NCI-H2196 (cell line): Measurements from ENCODE around the gene TRAPPC2L.

Experiments
- DNase-seq: peaks from one replicate; lab custom pipeline; 2025; ENCODE audit not compliant: unreplicated experiment; lab: John Stamatoyannopoulos, UW

Gene TRAPPC2L

DNA sequence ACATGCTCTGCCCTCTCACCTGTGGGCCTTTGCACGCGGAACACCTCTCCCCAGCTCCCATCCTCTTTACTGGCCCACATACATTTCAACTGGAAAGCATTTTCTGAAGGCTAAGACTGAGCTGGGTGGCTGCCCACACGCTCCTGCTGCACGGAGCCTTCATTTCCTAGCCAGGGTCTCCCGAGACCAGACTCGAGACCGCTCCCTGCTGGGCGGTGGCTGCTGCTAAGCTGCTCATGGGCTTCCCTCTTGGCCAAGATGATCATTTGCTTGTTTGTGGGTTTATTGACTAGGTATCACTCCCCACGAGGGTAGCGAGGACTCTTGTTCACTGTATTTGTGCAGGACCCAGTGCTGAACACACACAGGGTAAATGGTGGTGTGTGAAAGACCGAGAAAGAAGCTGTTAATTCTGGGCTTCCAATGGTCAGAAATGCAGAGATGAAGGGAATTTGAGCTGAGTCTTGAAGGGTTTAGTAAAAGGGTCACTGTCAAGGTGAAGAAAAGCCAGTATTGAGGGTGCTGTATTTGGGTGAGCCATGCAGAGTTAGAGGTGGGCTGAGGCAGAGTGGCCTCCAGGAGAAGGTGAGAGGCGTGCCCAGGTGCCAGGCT is 907 bp downstream of the TRAPPC2L start:
- DNase-seq, result peak; percentile 25

DNA sequence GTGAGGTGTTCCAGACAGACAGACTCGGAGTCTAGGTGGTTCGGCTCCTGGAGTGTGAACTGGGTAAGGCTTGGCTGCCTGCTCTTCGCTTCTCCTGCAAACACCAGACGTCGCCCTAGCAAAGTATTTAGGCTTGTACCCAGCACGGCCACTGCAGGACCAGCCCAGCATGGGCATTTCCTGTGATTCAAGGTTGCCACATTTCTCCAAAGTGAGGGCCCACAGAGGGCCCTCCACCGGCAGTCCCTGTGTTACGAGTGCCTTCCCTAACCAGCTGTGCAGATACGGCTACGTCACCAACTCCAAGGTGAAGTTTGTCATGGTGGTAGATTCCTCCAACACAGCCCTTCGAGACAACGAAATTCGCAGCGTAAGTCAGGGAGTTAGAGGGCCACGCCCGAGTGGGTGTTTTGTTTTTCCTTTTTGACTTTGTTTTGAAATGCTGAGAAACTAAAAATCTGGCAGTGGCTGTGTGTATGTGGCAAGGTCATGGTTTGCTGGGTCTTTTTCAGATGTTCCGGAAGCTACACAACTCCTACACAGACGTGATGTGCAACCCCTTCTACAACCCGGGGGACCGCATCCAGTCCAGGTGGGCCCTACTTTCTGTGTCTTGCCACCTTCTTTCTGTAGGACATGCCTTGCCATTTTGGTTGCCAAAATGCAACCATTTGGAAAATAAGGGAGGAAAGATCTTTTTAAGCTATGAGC is 2.6 kb downstream of the TRAPPC2L start:
- DNase-seq, result no peak

DNA sequence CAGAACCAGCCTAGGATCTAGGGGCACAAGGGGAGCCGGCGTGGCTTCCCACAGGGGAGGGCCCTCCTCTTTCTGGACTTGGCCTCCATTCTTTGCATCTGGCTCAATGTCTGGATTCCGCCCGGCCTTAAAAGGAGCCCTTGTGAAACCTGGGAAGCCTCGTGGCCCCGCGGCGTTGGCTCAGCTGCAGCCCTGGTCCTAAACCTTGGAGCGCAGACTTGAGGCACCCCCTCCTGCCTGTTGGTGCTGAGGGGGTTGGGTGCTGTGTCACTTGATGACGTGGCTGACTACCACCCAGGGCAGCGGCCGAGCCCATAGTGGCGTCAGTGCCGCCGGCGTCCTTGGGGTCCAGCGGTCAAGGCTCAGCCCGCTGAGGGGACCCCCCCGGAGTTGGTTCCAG is 4.4 kb downstream of the TRAPPC2L start:
- no peak for DNase-seq

DNA sequence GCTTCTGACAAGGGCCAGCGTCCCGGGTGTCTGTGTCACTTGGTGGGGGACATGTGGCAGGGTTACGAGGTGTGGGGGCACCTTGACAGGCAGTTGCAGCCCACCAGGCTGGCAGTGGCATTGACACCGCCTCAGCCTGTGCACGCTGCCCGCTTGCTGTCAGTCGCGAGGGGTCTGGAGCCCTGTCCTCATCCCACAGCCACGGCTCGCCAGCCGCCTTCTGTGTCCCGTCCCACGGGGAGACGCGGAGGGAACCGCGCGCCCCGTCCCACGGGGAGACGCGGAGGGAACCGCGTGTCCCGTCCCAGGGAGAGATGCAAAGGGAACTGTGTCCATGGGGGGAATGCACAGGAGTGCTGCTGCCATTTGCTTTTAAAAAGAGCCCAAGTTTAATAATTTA is 6.0 kb downstream of the TRAPPC2L start:
- DNase-seq, result no peak

- DNase-seq, result no peak
These were observed 6.5 kb downstream of the TRAPPC2L start for GRCh38 chr16:88863426-88863825.

DNA sequence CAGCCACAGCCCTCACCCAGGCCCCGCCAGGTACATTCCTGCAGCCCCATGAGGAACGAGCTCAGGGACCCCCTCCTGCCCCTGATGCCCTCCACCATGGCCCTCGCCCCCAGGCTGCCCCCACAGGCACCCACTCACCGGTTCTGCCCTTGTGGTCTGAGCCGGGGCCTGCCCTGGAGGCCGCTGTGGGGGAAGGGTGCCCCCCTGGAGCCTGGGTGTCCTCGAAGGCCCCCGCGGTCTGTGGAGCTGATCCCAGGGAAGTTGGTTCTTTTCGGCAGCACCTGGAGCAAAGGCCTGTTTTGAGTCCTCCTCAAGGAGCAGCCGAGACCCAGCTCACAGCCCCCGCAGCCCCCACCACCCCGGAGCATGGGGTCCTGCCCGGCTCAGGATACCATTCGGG is 7.2 kb downstream of the TRAPPC2L start:
- DNase-seq, result no peak

GRCh38 chr16:88864521-88864920 is 7.6 kb downstream of the TRAPPC2L start:
- DNase-seq, result no peak

- DNase-seq, result no peak
These were observed 8.4 kb downstream of the TRAPPC2L start for GRCh38 chr16:88865310-88865709.

GRCh38 chr16:88865742-88866141 is 8.8 kb downstream of the TRAPPC2L start:
- no peak for DNase-seq

GRCh38 chr16:88866151-88866920 is 9.4 kb downstream of the TRAPPC2L start, which contains the start of gene PABPN1L:
TSS of gene PABPN1L (minus strand) at chr16:88866660. CDS start at chr16:88866606, 54 bp downstream.
- no peak for DNase-seq

- DNase-seq, result no peak
These were observed 10.8 kb downstream of the TRAPPC2L start for GRCh38 chr16:88867581-88868246.

DNA sequence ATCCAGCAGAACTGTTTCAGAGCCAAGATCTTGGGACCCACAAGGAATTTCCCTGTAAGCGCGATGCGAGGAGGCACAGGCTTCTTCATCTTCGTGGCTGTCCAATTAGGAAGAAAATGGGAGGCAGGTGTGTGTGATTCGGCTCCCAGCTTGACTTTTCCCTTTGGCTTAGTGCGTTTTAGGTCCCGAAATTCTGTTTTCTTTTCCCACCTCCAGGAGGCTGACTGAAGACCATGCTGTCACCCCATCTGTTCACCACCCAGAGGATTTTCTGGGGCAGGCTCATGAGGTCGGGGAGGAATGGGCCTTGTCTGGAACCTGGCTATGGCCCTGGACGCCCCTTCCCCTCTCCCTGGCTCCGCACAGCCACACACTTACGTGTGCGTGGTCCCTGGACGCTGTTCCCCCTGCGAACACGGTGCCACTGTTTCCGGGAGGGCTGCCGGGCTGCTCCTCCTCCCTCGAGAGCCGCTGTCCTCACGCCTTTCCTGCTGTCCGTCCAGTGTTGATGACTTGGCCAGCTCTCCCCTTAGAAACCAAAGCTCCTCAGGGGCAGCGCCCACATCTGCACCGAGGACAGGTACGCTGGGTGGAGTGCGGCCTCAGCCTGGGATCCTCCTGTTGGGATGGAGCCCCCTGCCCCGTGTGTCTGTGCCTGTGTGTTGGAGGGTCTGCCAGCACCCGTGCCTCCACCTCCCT is 12.2 kb downstream of the TRAPPC2L start:
- DNase-seq, result no peak

DNA sequence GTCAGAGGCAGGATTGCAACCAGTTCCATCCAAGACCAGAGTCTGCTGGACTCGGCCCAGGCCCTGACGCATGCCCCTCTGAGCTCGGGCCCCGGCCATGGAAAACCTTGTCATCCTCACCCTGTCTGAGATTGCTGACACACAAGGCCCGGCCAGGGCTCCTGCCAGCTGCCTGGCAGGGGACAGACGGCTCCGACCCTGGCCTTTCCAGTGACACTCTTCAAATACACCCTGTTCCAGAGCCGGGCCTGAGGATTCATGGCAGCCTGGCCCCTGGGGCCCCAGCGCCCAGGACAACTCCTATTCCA is 12.7 kb downstream of the TRAPPC2L start:
- DNase-seq, result no peak

- no peak for DNase-seq
These were observed 13.9 kb downstream of the TRAPPC2L start for GRCh38 chr16:88870608-88871348.

DNA sequence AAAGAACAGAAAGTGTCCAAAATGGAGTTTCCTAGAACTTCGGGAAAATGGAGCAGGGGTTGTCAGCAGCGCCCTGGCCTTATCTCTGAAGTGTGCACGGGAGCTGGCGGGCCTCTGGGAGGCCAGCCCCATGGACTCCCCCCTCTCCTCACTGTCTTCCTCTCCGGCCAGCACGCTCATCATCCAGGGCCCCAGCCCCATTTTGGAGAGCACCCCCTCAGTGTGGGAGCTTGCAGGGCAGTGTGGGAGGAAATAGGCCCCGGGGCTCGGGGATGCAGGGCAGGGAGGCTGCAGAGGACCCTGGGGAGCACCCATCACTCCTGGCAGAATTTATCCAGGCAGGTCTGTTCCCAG is 14.4 kb downstream of the TRAPPC2L start:
- DNase-seq, result no peak

DNA sequence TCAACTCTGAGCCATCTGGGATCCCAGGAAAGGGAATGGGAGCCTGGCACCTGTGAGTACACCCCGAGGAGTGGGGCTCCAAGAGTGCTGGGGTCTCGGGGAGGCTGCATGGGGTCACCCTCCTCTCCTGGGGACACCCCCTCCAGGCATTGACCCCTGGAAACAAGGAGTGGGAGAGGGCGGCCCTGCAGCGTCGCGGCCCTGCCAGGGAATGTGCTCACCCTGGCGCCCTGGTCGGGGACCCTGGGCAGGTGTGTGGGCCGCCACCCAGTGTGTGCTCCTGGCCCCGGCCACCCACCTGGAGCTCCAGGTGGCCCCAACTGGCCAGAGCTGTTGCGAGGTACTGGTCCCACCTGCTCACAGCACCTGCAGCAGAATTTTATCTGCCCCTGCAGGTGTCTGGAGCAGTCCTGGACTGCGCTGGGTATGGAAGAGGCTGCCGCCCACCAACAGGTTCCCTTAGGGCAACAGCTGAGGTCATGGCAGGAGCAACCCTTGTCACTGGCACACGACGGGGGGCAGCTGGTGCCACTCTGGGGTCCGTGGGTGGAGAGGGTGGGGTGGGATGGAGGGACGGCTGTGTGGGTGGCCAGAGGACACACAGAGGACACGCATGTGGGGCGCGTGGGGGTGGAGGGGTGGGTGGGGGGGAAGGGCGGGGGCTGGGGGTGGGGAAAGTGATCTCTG is 14.9 kb downstream of the TRAPPC2L start:
- DNase-seq, result no peak

GRCh38 chr16:88872650-88873331 is 15.9 kb downstream of the TRAPPC2L start:
- DNase-seq, result no peak

DNA sequence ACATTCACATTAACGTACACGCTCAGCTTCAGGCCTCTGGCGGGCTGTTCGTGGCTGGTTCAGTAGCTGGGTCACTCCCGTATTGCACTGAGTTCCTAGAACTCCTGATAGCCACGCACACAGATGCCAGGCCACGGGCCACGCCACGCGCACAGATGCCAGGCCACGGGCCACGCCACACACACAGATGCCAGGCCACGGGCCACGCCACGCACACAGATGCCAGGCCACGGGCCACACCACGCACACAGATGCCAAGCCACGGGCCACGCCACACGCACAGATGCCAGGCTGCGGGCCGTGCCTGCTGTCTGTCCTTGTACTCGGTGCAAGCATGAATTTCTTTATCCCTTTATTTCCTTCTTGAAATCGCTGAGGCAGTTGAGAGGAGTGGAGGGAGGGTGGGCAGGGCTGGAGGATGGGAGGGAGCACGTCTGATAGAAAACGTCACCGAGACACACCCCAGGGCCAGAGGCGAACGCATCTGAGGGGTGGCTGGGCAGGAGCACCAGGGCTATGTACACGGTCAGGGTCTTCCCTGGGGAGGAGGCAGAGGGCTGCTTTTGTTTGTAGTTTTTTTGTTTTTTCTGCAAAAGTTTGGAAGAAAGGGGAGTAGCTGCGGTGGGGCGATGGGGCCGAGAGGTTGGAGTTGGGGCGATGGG is 18.1 kb downstream of the TRAPPC2L start:
- DNase-seq, result no peak

GRCh38 chr16:88875703-88876234 is 18.8 kb downstream of the TRAPPC2L start:
- DNase-seq, result no peak
